ENCODE data around the gene FGF9. TPM values are rescaled to one million over a fixed set of nuclear protein-coding genes. Genes with fewer than 3 reads are reported as not detected.

Gene FGF9
- total RNA-seq, 1 experiment from 2014 or later: 1.5 TPM

DNA sequence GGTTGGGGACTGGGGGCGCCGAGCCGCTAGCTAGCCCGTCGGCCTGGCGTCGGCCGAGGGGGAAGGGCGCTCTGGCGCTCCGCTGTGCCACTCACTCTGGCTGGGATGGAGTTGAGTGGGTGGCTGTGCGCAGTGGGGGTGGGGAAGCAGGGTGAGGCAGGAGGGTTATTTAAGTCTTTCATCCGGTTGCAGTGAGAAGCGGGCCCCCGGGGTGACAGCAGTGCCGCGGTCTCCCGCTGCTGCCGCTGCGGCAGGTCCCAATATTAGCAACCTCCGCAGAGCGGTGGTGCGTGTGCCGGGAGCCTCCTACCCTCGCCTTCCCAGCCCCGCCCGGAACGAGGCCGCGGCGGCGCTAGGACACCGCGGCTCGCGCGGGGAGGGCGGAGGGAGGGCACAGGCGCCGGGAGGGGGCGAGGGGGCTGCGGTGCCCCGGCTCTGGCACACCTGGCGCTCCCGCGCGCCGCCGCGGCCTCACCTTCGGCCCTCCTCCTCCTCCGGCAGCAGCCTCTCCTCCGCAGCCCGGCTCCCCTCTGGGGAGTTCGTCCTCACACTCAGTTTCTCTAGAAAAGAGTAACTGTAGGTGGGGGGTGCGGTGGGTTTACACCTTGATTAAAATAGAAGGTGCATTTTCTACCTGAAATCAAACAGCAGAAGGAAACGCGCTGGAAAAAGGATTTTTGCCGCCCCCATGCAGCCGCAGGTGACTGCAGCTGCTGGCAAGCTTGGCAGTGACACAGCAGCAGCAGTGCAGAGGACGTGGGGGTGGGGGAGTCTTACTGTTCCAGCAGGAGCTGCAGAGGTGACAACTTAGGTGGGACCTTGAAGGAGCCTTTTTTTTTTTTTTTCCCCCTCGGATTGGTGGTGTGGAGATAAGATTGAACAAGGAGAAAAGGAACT, 4.5 kb downstream of the FGF9 start:
- ChIA-PET POLR2A (interaction anchor here (0.6 kb wide), 1 partner anchor 71 kb away, joined by 3 read pairs; no protein-coding TSS in a partner anchor), CTCF (interaction anchor here (1.4 to 2.0 kb wide), 2 partner anchors 12 to 37 kb away, joined by 4 to 9 read pairs; no protein-coding TSS in a partner anchor), RAD21 (ENCODE audit: low non-redundant PET in 1 of 2, low total read pairs in 2 of 2, uncharacterized antibody in 2 of 2, unreplicated experiment in 2 of 2) (no interaction called here)
- DNase-seq (ENCODE audit: low read depth, low spot score): no peak
- H3K27ac ChIP-seq (ENCODE audit: low read depth, low read length): no peak overlapping the region; the same call in 1 of the 2 replicates
- H3K9ac ChIP-seq (ENCODE audit: low read length): no peak overlapping the region
- H3K4me1 ChIP-seq (ENCODE audit: control insufficient read depth in 1 of 2, insufficient read depth in 2 of 2, low read length in 2 of 2): peaks cover 30 to 47% of the 10 kb centered on the region in 2 experiments
- peak overlapping the region; percentile 94 for H3K4me2 ChIP-seq (ENCODE audit: low read length)
- H3K36me3 ChIP-seq (ENCODE audit: control insufficient read depth in 1 of 2, insufficient read depth in 2 of 2, low read length in 2 of 2): no peaks in the 10 kb centered on the region
- intact Hi-C loops (cut with micrococcal nuclease): loop anchor here (10.0 kb wide), 1 partner anchor 1069 kb away; no protein-coding TSS in a partner anchor
- ATAC-seq: peak; percentile 35
- H3K79me2 ChIP-seq (ENCODE audit: insufficient read depth, low read length): no peaks in the 10 kb centered on the region
- H3K9me3 ChIP-seq (ENCODE audit: control insufficient read depth in 1 of 2, insufficient read depth in 1 of 2, low read depth in 1 of 2, low read length in 2 of 2): no peaks in the 10 kb centered on the region
- no peak overlapping the region for H2AFZ ChIP-seq (ENCODE audit: low read depth, low read length, poor library complexity, severe bottlenecking)
- no peaks in the 10 kb centered on the region for H4K20me1 ChIP-seq (ENCODE audit: insufficient read depth)
- no peaks in the 10 kb centered on the region for H3K9me2 ChIP-seq (ENCODE audit: insufficient read depth)
- H3K4me3 ChIP-seq (replicated peaks in 1 of 2; ENCODE audit: low read depth in 1 of 2, low read length in 2 of 2): peak overlapping the region; percentile 55 to 64
- peaks cover 27% of the 10 kb centered on the region; the same call in 1 of the 2 replicates for H3K27me3 ChIP-seq (ENCODE audit: insufficient read depth, low read length)
- TF ChIP-seq TCF7L2 (IDR thresholded peaks at IDR 0.05; ENCODE audit: borderline replicate concordance, extremely low read depth, insufficient read depth, insufficient read length): peak; percentile 53
- TF ChIP-seq, protein P1, sequence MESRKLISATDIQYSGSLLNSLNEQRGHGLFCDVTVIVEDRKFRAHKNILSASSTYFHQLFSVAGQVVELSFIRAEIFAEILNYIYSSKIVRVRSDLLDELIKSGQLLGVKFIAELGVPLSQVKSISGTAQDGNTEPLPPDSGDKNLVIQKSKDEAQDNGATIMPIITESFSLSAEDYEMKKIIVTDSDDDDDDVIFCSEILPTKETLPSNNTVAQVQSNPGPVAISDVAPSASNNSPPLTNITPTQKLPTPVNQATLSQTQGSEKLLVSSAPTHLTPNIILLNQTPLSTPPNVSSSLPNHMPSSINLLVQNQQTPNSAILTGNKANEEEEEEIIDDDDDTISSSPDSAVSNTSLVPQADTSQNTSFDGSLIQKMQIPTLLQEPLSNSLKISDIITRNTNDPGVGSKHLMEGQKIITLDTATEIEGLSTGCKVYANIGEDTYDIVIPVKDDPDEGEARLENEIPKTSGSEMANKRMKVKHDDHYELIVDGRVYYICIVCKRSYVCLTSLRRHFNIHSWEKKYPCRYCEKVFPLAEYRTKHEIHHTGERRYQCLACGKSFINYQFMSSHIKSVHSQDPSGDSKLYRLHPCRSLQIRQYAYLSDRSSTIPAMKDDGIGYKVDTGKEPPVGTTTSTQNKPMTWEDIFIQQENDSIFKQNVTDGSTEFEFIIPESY (IDR thresholded peaks at IDR 0.05; ENCODE audit: extremely low read depth, insufficient replicate concordance, low read length): no peak
- no TSS peak for BruUV-seq (replicated peaks)

DNA sequence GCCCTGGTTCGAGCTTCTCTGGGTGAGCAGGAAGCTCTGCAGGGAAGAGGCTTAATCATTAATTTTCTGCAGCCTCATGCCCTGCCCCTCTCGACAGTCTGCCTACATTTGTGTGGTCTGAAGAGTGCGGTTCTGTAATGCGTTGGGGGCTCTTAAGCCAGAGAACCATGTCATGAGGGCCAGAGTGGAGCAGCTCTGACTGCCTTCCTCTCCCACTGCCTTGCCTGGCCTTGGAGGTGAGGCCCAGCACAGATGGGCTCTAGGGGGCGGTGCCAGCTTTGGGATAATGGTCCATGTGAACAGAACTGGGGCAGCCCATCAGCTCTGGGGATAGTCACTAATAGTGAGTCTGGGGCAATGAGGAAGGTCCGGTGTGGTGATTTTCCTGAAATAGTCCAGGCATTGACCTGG, 5.7 kb downstream of the FGF9 start:
- H3K9me3 ChIP-seq (ENCODE audit: control insufficient read depth in 1 of 2, insufficient read depth in 1 of 2, low read depth in 1 of 2, low read length in 2 of 2): no peaks in the 10 kb centered on the region
- intact Hi-C loops (cut with micrococcal nuclease): loop anchor here (10.0 kb wide), 1 partner anchor 1068 kb away; no protein-coding TSS in a partner anchor
- CTCF ChIA-PET: interaction anchor here (0.5 to 2.0 kb wide), 6 partner anchors 13 to 1122 kb away, joined by 3 to 9 read pairs (median 3); no protein-coding TSS in a partner anchor
- RAD21 ChIA-PET (ENCODE audit: low non-redundant PET in 1 of 2, low total read pairs in 2 of 2, uncharacterized antibody in 2 of 2, unreplicated experiment in 2 of 2): no interaction called here
- no peaks in the 10 kb centered on the region for H4K20me1 ChIP-seq (ENCODE audit: insufficient read depth)
- H3K79me2 ChIP-seq (ENCODE audit: insufficient read depth, low read length): no peaks in the 10 kb centered on the region
- no peak overlapping the region for H3K27ac ChIP-seq (ENCODE audit: low read depth, low read length)
- no peak overlapping the region for H3K4me2 ChIP-seq (ENCODE audit: low read length)
- no peaks in the 10 kb centered on the region for H3K36me3 ChIP-seq (ENCODE audit: control insufficient read depth in 1 of 2, insufficient read depth in 2 of 2, low read length in 2 of 2)
- no peak overlapping the region for H3K4me3 ChIP-seq (replicated peaks in 1 of 2; ENCODE audit: low read depth in 1 of 2, low read length in 2 of 2)
- BruUV-seq (replicated peaks): no TSS peak
- POLR2A ChIA-PET: no interaction called here
- H3K9me2 ChIP-seq (ENCODE audit: insufficient read depth): no peaks in the 10 kb centered on the region
- H3K9ac ChIP-seq (ENCODE audit: low read length): no peak overlapping the region
- H3K27me3 ChIP-seq (ENCODE audit: insufficient read depth, low read length): peaks cover 21% of the 10 kb centered on the region; the same call in 1 of the 2 replicates
- DNase-seq (ENCODE audit: low read depth, low spot score) (no peak), ATAC-seq (no peak)
- peaks cover 25 to 36% of the 10 kb centered on the region in 2 experiments for H3K4me1 ChIP-seq (ENCODE audit: control insufficient read depth in 1 of 2, insufficient read depth in 2 of 2, low read length in 2 of 2)
- H2AFZ ChIP-seq (ENCODE audit: low read depth, low read length, poor library complexity, severe bottlenecking): no peak overlapping the region
- TF ChIP-seq RAD21 (IDR thresholded peaks at IDR 0.05; ENCODE audit: low read depth) (peak; percentile 48), POLR2A (IDR thresholded peaks at IDR 0.05; ENCODE audit: borderline replicate concordance, extremely low read depth, insufficient read depth, insufficient read length) (no peak), EGR1 (IDR thresholded peaks at IDR 0.05; ENCODE audit: low read depth) (no peak), SIN3A (IDR thresholded peaks at IDR 0.05; ENCODE audit: low read depth) (no peak), POLR2AphosphoS5 (IDR thresholded peaks at IDR 0.05; ENCODE audit: low read depth, low read length) (no peak), ELF1 (IDR thresholded peaks at IDR 0.05; ENCODE audit: borderline replicate concordance, low read depth) (no peak), ZFX (IDR thresholded peaks at IDR 0.05) (no peak), REST (IDR thresholded peaks at IDR 0.05; ENCODE audit: low read depth) (no peak)
